ENCODE data around the gene MBD3. TPM values are rescaled to one million over a fixed set of nuclear protein-coding genes. Genes with fewer than 3 reads are reported as not detected.
"Not testable (repeated sequence)": the region's sequence is repeated elsewhere in the genome, so short reads cannot be mapped to it uniquely, and the experiment has no call there.

Gene MBD3
- total RNA-seq, 1 donor, result 73.4 TPM

GRCh38 chr19:1540365-1540925 is 52.2 kb downstream of the MBD3 start:
- no peak overlapping the region for H3K4me3 ChIP-seq (ENCODE audit: low read depth, low read length)
- no peak for DNase-seq (ENCODE audit: low read depth)
- no peak for TF ChIP-seq CTCF (IDR thresholded peaks at IDR 0.05; ENCODE audit: insufficient read depth, low read depth, low read length)

- DNase-seq (ENCODE audit: low read depth); H3K4me3 ChIP-seq (ENCODE audit: low read depth, low read length): not testable (repeated sequence)
Observed at GRCh38 chr19:1539749-1540148, 52.9 kb downstream of the MBD3 start.

- TF ChIP-seq CTCF (IDR thresholded peaks at IDR 0.05; ENCODE audit: insufficient read depth, low read depth, low read length), result no peak
- H3K4me3 ChIP-seq (ENCODE audit: low read depth, low read length), result no peak overlapping the region
- no peak for DNase-seq (ENCODE audit: low read depth)
Observed at GRCh38 chr19:1538978-1539377, 53.7 kb downstream of the MBD3 start.

- not testable (repeated sequence) for H3K4me3 ChIP-seq (ENCODE audit: low read depth, low read length); DNase-seq (ENCODE audit: low read depth)
Observed at GRCh38 chr19:1535699-1536098, 57.0 kb downstream of the MBD3 start.

- H3K4me3 ChIP-seq (ENCODE audit: low read depth, low read length), result no peak overlapping the region
- no peak for DNase-seq (ENCODE audit: low read depth)
- TF ChIP-seq CTCF (IDR thresholded peaks at IDR 0.05; ENCODE audit: insufficient read depth, low read depth, low read length), result no peak
Observed at GRCh38 chr19:1534972-1535371, 57.7 kb downstream of the MBD3 start.

- DNase-seq (ENCODE audit: low read depth), result no peak
- no peak overlapping the region for H3K4me3 ChIP-seq (ENCODE audit: low read depth, low read length)
- no peak for TF ChIP-seq CTCF (IDR thresholded peaks at IDR 0.05; ENCODE audit: insufficient read depth, low read depth, low read length)
Observed at GRCh38 chr19:1533510-1534150, 59.0 kb downstream of the MBD3 start.

GRCh38 chr19:1532003-1532402 is 60.7 kb downstream of the MBD3 start:
- DNase-seq (ENCODE audit: low read depth), result no peak
- no peak overlapping the region for H3K4me3 ChIP-seq (ENCODE audit: low read depth, low read length)
- TF ChIP-seq CTCF (IDR thresholded peaks at IDR 0.05; ENCODE audit: insufficient read depth, low read depth, low read length), result no peak

- no peak for TF ChIP-seq CTCF (IDR thresholded peaks at IDR 0.05; ENCODE audit: insufficient read depth, low read depth, low read length)
- no peak overlapping the region for H3K4me3 ChIP-seq (ENCODE audit: low read depth, low read length)
- DNase-seq (ENCODE audit: low read depth), result no peak
Observed at GRCh38 chr19:1531587-1531986, 61.1 kb downstream of the MBD3 start.

- not testable (repeated sequence) for H3K4me3 ChIP-seq (ENCODE audit: low read depth, low read length); DNase-seq (ENCODE audit: low read depth)
Observed at GRCh38 chr19:1530856-1531255, 61.8 kb downstream of the MBD3 start.

Measured in fibroblast of villous mesenchyme (primary cell).